ENCODE data around the gene CFAP77.

GRCh38 chr9:132610661-132611060 lies 200.7 kb downstream of the CFAP77 start:
- TF ChIP-seq, protein P1, sequence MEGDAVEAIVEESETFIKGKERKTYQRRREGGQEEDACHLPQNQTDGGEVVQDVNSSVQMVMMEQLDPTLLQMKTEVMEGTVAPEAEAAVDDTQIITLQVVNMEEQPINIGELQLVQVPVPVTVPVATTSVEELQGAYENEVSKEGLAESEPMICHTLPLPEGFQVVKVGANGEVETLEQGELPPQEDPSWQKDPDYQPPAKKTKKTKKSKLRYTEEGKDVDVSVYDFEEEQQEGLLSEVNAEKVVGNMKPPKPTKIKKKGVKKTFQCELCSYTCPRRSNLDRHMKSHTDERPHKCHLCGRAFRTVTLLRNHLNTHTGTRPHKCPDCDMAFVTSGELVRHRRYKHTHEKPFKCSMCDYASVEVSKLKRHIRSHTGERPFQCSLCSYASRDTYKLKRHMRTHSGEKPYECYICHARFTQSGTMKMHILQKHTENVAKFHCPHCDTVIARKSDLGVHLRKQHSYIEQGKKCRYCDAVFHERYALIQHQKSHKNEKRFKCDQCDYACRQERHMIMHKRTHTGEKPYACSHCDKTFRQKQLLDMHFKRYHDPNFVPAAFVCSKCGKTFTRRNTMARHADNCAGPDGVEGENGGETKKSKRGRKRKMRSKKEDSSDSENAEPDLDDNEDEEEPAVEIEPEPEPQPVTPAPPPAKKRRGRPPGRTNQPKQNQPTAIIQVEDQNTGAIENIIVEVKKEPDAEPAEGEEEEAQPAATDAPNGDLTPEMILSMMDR (IDR thresholded peaks at IDR 0.05) = no peak
- no peak for TF ChIP-seq POLR2A (IDR thresholded peaks at IDR 0.05)
- TF ChIP-seq EP300 (IDR thresholded peaks at IDR 0.05) = no peak
